Glutamatergic neuron (in vitro differentiated cells): ENCODE results near the gene PLBD2. TPM values are rescaled to one million over a fixed set of nuclear protein-coding genes. Genes with fewer than 3 reads are reported as not detected.

ENCODE experiments used
- DNase-seq: peaks from one replicate; pipeline ENCODE4 v3.0.0; 2022
- H3K27ac Mint-ChIP-seq: one replicate; pipeline ENCODE4 v1.8.0; 2020; ENCODE audit warnings: mild to moderate bottlenecking, mixed read lengths, inconsistent platforms; ENCODE audit not compliant: unreplicated experiment
- H3K27me3 Mint-ChIP-seq: one replicate; pipeline ENCODE4 v1.8.0; 2020; ENCODE audit warnings: mild to moderate bottlenecking, moderate library complexity, mixed read lengths, inconsistent platforms; ENCODE audit not compliant: unreplicated experiment
- H3K36me3 Mint-ChIP-seq: one replicate; pipeline ENCODE4 v1.8.0; 2020; ENCODE audit warnings: mild to moderate bottlenecking, mixed read lengths, inconsistent platforms; ENCODE audit not compliant: unreplicated experiment
- H3K4me1 Mint-ChIP-seq: one replicate; pipeline ENCODE4 v1.8.0; 2020; ENCODE audit warnings: mild to moderate bottlenecking, low read depth, mixed read lengths, inconsistent platforms; ENCODE audit not compliant: unreplicated experiment
- H3K4me3 Mint-ChIP-seq: one replicate; pipeline ENCODE4 v1.8.0; 2020; ENCODE audit warnings: mild to moderate bottlenecking, mixed read lengths, inconsistent platforms; ENCODE audit not compliant: unreplicated experiment
- H3K9me3 Mint-ChIP-seq: one replicate; pipeline ENCODE4 v1.8.0; 2020; ENCODE audit warnings: mild to moderate bottlenecking, moderate library complexity, mixed read lengths, inconsistent platforms; ENCODE audit not compliant: unreplicated experiment
- CTCF ChIP-seq: fragments of 200-600 bp; sonication (generic); IDR thresholded peaks from one replicate; pipeline ENCODE4 v1.5.0; 2021; ENCODE audit not compliant: partially characterized antibody, unreplicated experiment
- total RNA-seq: library from RNA; stranded (reverse); fragmentation: NEBNext Ultra II Directional; extraction: Animal tissue kit (Norgen Biotek cat#: 25700); gene quantifications from one replicate; pipeline ENCODE4 v1.2.1, GENCODE V29; 2021; ENCODE audit not compliant: unreplicated experiment

The PLBD2 gene
- total RNA-seq, 1 donor from 2014 or later, result 85.7 TPM

- peak overlapping the region; percentile 39 for H3K27ac Mint-ChIP-seq
- DNase-seq, result no peak
- TF ChIP-seq CTCF, result no peak
- H3K36me3 Mint-ChIP-seq, result peaks cover 7% of the 10 kb centered on the region
- peaks cover 11% of the 10 kb centered on the region for H3K4me1 Mint-ChIP-seq
- H3K9me3 Mint-ChIP-seq, result peaks cover 7% of the 10 kb centered on the region
- H3K4me3 Mint-ChIP-seq, result no peak overlapping the region
- peaks cover 4% of the 10 kb centered on the region for H3K27me3 Mint-ChIP-seq
Observed at GRCh38 chr12:113329791-113330417, 28.5 kb upstream of the PLBD2 start.

- Mint-ChIP-seq H3K27me3 (peaks cover 4% of the 10 kb centered on the region), H3K9me3 (peaks cover 7% of the 10 kb centered on the region), H3K4me3 (no peak overlapping the region), H3K4me1 (peaks cover 11% of the 10 kb centered on the region), H3K27ac (no peak overlapping the region), H3K36me3 (peaks cover 7% of the 10 kb centered on the region)
- no peak for DNase-seq
- no peak for TF ChIP-seq CTCF
Observed at GRCh38 chr12:113330505-113330904, 27.9 kb upstream of the PLBD2 start.

GRCh38 chr12:113332688-113333417 lies 25.5 kb upstream of the PLBD2 start:
- Mint-ChIP-seq H3K27me3 (peaks cover 4% of the 10 kb centered on the region), H3K4me3 (peak overlapping the region; percentile 34), H3K9me3 (peaks cover 7% of the 10 kb centered on the region), H3K36me3 (peaks cover 7% of the 10 kb centered on the region), H3K4me1 (peaks cover 11% of the 10 kb centered on the region), H3K27ac (peak overlapping the region; percentile 89)
- no peak for TF ChIP-seq CTCF
- DNase-seq, result peak; percentile 65

GRCh38 chr12:113333418-113333750 lies 25.0 kb upstream of the PLBD2 start:
- peak overlapping the region; percentile 89 for H3K27ac Mint-ChIP-seq
- DNase-seq, result no peak
- H3K9me3 Mint-ChIP-seq, result peaks cover 7% of the 10 kb centered on the region
- no peak for TF ChIP-seq CTCF
- H3K36me3 Mint-ChIP-seq, result peaks cover 7% of the 10 kb centered on the region
- H3K4me3 Mint-ChIP-seq, result peak overlapping the region; percentile 30
- peaks cover 11% of the 10 kb centered on the region for H3K4me1 Mint-ChIP-seq
- H3K27me3 Mint-ChIP-seq, result peaks cover 4% of the 10 kb centered on the region
